ENCODE measurements around the gene ANKS1A. TPM values are rescaled to one million over a fixed set of nuclear protein-coding genes. Genes with fewer than 3 reads are reported as not detected.
"Not testable (repeated sequence)": the region's sequence is repeated elsewhere in the genome, so short reads cannot be mapped to it uniquely, and the experiment has no call there.

The ANKS1A gene
- total RNA-seq, 1 donor from 2014 or later, result 43.2 TPM

- no peak for DNase-seq (ENCODE audit: low spot score)
Observed at GRCh38 chr6:34917626-34918285, 28.7 kb downstream of the ANKS1A start.

- no peak for DNase-seq (ENCODE audit: low spot score)
Observed at GRCh38 chr6:34919651-34920050, 30.6 kb downstream of the ANKS1A start.

DNA sequence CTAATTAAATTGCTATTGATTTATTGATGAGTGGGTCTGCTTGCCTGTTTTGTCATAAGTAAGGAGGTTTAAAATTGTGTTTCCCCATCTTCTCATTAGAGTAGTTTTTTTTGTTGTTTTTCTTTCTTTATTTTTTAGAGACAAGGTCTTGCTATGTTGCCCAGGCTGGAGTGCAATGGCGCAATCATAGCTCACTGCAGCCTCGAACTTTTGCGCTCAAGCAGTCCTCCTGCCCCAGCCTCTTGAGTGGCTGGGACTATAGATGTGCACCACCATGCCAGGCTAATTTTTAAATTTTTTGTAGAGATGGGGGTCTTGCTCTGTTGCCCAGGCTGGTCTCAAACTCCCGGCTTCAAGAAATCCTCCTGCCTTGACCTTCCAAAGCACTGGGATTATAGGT, 31.0 kb downstream of the ANKS1A start:
- DNase-seq (ENCODE audit: low spot score), result no peak

- DNase-seq (ENCODE audit: low spot score), result no peak
Observed at GRCh38 chr6:34922177-34922663, 33.2 kb downstream of the ANKS1A start.

- no peak for DNase-seq (ENCODE audit: low spot score)
Observed at GRCh38 chr6:34924831-34925625, 36.0 kb downstream of the ANKS1A start.

DNA sequence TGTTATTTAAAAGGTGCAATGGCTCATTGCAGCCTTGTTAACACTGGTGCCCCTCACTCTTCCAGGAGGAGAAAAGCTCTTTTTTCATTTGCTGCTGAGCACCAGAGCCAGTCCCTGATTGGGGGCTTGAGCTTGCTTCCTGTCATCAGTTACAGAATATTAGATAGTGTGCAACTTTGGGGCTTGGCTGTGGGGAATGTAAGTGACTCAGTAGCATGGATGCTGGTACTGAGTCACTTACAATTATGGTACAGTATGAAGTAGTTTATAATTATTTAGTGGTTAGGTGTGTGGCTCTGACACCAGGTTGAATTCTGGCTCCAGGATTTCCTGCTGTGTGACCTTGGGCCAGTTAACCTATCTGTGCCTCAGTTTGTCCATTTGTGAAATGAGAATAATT, 37.6 kb downstream of the ANKS1A start:
- no peak for DNase-seq (ENCODE audit: low spot score)

GRCh38 chr6:34928220-34928619, 39.2 kb downstream of the ANKS1A start:
- DNase-seq (ENCODE audit: low spot score), result no peak

- no peak for DNase-seq (ENCODE audit: low spot score)
Observed at GRCh38 chr6:34928695-34929094, 39.6 kb downstream of the ANKS1A start.

DNA sequence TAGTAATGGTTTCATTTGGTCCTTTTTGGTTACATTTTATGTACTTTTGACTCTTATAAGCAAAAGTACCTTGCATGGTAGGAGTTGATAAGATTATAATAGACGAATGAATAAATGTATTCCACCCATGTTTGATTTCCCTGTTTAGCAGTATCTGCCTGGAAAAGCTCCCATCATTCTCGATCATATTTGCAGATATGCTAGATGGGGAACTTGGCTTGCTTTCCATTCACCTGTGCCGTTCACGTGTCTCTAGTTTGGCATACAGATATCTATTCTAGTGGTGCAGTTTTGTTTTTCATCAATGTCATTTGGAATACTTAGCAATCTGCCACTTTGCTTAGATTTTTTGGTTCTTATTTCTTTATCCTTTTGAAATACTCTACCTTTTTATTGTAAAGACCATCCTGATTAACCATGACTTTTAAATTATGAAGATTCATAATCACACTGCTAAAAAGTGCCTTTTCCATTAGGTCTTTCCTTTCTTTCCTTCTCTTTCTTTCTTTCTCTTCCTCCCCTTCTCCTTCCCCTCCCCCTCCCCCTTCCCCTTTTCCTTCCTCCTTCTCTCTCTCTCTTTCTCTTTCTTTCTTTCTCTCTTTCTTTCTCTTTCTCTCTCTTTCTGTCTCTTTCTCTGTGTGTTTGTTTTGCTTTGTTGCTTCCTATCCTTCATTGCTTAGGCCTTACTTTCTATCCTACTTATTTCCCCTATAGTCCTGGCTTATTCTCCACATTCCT, 40.4 kb downstream of the ANKS1A start:
- no peak for DNase-seq (ENCODE audit: low spot score)

GRCh38 chr6:34930221-34930620, 41.2 kb downstream of the ANKS1A start:
- DNase-seq (ENCODE audit: low spot score), result no peak

GRCh38 chr6:34932202-34932601, 43.1 kb downstream of the ANKS1A start:
- not testable (repeated sequence) for DNase-seq (ENCODE audit: low spot score)

DNA sequence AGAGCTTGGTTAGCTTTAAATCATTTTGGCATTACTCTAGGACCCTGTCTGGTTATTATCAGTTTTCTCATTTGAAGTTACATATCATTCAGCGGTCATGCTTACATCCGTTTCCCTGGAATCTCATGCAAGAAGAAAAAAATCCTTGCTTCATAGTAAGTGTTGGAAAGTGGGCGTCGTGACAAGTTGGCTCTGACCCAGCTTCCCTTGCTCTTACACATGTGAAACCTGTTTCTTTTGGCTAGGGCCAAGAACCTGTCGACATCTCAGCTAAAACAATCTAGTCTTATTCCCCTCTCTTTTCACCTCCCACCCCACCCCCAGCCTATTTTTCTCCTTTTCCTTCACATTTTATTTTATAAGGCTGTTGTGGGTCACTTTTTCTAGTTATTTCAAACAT, 45.5 kb downstream of the ANKS1A start:
- peak; percentile 50 for DNase-seq (ENCODE audit: low spot score)

DNA sequence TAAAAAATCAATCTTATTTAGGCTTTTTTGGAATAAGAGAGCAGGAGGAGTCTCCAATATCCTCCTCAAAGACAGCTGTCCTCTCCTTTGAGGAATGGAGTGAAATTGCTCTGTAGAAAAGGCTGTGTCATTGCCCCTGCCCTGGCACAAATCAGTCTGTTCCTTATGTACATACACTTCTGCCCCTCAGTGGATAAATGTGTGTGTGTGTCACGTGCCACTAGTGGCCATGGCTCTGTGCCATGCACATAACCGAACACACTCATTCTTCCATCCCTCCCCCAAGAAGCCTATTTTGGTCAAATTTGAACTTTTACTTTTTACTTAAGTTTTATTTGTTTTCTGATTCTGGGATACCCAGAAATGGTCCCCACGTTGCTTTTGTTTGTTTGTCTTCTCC, 49.2 kb downstream of the ANKS1A start:
- no peak for DNase-seq (ENCODE audit: low spot score)

DNA sequence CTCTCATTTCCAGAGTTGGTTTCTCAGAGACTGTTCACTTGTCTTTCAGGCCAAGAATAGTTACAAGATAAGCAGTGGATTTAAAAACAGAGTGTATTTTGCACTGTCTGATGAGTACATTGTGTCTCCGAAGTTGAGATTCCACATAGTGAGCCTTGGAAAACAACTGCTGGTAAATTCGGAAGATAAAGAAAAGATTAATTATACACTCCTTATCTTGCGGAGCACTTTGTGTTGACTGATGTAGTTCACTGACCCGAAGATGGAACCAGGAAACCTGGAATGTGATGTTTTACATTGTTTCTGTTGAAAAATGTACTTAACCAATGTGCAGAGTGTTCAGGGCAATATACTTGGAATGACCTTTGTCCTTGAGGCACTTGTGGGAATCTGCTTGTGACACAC, 51.0 kb downstream of the ANKS1A start:
- no peak for DNase-seq (ENCODE audit: low spot score)

DNA sequence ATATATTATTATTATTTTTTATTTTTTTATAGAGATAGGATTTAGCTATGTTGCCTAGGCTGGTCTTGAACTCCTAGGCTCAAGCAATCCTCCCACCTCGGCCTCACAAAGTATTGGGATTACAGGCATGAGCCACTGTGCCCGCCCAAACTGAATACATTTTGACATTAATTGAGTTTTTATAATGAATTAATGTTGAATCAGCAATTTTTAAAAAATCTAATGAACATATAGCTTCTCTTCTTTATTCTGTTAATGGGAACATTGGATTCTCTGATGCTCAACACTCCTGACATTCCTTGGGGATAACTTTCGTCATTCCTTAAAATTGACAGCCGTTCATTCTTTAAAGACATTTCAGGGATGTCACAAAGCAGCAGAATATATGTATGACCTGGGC, 52.4 kb downstream of the ANKS1A start:
- DNase-seq (ENCODE audit: low spot score), result no peak

GRCh38 chr6:34945317-34945716, 56.3 kb downstream of the ANKS1A start:
- DNase-seq (ENCODE audit: low spot score), result no peak

GRCh38 chr6:34947561-34947960, 58.5 kb downstream of the ANKS1A start:
- no peak for DNase-seq (ENCODE audit: low spot score)

GRCh38 chr6:34949636-34950035, 60.6 kb downstream of the ANKS1A start:
- DNase-seq (ENCODE audit: low spot score), result no peak

DNA sequence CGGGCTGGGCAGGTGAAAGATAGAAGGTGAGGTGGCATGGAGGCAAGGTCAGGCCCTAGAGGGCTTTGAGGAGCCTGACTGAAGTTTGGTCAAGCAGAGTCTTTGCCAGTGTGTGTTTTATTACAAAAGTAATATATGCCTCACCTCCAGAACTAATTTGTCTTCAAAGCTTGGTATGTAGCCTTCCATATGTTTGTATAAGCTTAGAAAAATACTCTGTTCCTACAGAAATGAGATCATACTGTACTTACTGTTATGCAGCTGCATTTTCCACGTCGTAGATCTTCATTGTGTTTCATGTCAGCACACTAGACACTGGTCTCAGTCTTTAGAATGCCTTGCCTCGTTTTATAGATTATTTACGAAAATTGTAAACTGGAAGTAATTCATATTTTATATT, 61.8 kb downstream of the ANKS1A start:
- no peak for DNase-seq (ENCODE audit: low spot score)

DNA sequence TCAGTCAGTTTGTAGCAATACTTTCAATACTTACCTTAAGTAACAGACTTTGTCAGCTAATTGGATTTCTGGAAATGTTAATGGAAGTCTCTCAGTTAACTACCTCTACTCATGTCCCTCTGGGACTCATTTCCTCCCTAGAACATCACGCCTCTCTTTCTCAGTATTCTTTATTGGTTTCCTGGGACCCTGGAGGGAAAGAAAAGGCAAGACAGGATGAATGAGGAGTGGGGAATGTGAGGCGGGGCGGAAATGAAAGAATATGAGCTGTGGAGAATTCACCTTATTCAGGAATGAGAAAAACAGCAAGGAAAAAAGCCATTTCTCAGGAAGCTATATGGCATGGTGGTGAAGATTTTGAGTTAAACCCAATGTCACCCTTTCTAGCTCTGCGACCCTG, 62.7 kb downstream of the ANKS1A start:
- no peak for DNase-seq (ENCODE audit: low spot score)

DNA sequence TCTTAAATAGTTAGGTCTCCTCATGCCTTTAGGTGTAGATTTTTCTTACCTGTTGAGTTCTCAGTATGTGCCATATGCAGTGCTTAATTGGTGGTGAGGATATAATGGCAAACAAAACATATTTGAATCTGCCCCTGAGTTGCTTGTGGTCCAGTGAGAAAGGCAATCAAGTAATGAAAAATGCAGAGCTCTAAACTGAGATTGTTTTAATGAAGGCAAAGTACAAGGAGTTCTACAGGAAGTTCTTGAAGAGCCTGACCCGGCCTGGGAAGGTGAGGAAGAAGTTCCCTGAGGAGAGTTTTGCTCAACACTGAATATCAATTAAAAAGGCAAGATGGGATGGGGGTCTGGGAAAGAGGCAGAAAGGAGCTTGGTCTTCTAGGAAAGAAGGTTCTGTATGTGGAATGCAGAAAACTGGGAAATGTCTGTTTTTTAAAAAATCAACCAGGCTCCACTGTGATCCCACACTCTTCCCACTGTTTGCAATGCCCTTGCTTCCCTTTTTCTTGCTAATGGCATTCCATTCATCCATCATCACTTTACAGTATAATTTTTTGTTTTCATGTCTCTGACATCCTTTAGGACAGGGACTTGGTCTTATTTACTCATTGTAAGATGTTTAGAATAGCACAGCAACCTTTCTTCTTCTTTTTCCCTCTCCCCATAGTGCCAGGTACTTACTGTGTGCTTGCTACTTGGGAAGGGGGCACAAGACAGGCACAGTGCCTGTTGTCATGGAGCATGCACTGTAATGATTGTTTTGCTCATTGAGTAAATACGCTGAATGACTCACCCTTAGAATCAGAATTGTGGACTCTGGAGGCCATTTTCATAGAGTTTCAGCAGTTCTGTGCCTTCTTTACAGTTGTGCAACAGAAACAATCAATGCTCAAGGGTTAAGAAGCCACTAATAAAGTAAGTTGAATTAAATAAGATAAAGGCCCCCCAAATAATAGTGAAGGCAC, 64.3 kb downstream of the ANKS1A start:
- no peak for DNase-seq (ENCODE audit: low spot score)
